ELF-1 (cell line): ENCODE measurements around the gene ADAMTS7.
A peak's percentile ranks its signal among the peaks of the same experiment; 100 is the strongest.
"Not testable (repeated sequence)": the region's sequence is repeated elsewhere in the genome, so short reads cannot be mapped to it uniquely, and the experiment has no call there.

Source experiments
- DNase-seq: peaks from one replicate; pipeline ENCODE4 v3.0.0-alpha.2; 2016; ENCODE audit warnings: low read depth, low spot score

Gene ADAMTS7

DNA sequence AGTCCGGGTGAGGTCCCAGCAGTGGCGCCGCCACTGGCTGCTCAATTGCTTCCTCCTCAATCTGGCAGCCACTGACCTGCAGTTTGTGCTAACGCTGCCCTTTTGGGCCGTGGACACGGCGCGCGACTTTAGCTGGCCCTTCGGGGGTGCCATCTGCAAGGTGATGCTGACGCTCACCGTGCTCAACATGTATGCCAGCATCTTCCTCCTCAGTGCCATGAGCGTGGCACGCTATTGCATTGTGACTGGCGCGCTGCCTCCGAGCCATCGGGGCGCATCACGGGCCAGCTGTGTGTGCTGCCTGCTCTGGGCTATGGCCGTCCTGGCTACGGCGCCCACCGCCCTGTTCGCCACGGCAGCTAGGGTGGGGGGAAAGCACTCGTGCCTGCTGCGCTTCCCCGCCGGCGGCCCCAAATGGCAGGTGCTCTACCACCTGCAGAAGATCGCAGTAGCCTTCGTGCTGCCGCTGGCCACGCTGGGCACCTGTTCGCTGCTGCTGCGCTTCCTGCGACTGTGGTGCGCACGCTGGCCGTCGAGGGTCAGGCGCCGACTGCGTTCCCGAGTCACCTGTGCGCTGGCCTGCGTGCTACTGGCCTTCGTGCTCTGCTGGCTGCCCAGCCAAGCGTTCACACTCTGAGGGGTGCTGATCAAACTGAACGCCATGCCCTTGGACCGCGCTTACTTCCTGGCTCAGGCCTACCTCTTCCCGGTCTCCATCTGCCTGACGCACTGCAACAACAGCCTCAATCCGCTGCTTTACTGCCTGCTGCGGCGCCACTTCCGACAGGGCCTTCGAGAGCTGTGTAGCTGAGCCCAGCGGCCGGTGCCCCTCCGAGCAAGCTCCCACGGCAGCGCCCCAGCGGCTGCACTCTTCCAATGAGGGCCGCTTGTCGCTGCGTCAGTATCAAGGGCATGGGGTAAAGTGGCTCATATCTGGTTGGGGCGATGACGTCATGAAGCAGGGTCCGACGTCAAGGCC, 20.3 kb upstream of the ADAMTS7 start:
- DNase-seq: no peak

DNA sequence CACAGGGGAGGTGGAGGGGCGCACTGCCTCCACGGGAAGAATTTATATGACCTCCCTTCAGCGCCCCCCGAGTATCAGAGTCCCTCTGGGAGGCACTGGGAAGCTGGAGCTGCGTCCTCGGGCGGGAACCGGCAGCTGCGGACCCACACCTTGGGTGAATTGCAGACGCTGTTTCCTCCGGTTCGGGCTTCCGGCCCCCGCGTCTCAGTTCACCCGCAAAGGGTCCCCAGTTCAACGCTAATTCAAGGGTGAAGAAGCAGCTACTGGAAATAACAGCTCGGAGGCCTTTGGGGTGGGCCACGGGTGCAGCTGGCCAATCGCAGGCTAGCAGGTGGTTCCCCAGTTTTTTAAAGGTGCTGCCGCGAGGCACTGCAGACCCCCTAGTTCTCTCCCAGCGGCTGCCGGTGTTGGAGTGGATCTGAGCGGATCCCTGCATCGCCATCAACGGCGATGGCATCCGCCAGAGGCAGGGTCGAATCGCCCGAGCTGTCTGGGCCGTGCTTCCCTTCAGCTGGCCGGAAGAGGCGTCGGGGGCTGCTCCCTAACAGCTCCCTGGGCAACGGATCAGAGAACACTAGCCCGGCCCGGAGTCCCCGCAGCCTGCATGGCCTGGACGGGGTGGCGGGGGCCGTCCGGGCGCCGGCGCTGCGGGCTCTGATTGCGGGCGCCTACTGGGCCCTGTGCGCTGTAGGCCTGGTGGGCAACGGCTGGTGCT, 19.4 kb upstream of the ADAMTS7 start:
- no peak for DNase-seq

DNA sequence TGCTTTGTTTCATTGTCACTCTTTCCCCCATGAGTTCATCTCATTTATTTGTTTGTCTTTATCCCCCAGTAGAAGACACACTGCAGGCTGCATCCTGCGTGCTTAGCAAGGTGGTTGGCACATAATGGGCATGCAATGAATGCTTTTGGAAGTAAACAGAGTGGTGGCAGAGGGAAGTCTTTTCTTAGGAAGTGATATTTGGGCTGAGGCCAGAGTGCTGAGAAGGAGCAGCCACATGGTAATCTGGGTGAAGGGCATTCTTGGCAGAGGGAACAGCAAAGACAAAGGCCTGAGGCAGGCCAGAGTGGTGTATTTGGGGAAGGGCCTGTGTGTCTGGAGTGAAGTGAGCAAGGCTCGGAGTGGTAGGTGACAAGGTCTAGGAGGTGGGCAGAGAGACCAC, 17.7 kb upstream of the ADAMTS7 start:
- no peak for DNase-seq

DNA sequence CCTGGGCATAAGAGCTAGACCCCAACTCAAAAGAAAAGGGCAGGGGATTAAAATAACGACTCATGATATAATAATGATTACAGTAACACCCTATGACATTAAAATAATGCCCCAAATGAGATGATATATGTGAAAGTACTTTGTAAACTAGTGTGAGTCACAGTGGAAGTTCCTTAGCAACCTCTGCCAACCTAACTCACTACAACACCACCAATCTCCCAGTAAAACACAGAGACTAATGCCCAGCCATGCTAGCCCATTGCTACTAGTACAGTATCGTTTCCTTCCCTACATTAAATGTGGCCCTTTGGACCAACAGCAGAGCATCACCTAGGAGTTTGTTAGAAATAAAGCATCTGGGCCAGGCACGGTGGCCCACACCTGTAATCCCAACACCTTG, 11.2 kb upstream of the ADAMTS7 start:
- no peak for DNase-seq

DNA sequence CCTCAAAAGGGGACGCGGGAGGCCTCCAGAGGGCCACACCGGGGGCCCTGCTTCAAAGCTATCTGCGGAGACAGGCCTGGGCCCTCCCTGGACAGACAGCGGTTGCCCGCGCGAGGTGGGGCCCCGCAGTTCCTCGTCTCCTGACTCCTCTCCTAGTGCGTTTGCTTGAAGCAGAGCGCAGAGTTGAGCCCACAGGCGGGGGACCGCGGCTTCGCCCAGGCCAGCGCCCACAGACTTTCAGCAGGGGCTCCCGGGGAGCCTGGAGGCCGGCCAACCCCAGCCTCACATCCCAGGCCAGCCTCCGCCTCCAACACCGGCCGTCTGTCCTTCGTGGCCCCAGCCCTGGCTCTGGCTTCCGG, 540 bp upstream of the ADAMTS7 start:
- DNase-seq: peak; percentile 49

DNA sequence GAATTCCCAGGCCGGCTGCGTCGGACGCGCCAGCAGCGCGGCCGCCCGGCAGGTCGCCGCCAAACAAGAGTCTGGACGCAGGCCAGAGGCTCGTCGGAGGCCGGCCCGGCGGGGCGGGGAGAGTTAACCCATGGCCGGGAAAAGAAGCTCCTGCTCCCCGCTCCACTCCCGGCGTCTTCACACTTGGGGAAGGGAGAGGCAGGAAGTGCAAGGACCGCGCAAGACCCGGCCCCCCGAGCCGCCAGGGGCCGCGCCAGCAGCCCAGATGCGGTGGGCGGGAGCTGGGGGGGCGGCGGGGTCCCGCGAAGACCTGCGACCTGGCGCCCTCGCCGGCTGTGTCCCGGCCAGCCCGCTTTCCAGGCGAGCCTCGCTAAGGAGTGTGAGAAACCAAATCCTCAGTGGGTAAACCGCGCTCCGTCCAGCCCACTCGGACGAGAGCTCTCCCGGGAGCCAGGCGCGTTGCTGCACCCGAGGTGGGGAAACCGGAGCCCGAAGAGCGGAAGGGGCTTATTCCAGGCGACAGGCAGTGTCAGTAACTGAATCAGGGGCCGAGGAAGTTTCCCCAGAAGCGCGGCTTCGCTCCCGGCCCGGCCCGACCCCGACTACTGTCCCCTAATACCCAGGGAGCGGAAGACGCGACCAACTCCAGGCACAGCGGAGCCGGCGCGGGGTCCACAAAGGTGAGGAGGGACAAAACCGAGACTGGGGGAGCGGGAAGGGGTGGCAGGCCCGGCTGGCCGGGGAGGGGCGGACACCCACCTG, 721 bp downstream of the ADAMTS7 start:
- peak; percentile 53 for DNase-seq

DNA sequence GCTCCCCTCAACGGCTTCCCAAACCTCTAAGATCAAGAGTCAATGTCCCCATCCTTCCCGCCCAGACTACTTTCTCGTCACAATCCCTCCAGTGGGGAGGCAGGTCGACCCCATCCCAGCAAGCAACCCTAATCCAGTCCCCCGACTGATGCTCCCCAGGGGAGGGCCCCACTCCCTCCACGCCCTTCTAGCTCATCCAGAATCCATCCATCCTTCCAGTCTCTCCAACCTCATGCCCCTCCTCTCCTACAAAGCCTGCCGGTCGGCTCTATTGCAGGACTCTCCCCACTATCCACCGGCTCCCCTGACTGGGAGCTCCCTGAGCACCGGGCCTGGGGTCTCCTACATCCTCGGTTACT, 1.3 kb downstream of the ADAMTS7 start:
- DNase-seq: no peak

DNA sequence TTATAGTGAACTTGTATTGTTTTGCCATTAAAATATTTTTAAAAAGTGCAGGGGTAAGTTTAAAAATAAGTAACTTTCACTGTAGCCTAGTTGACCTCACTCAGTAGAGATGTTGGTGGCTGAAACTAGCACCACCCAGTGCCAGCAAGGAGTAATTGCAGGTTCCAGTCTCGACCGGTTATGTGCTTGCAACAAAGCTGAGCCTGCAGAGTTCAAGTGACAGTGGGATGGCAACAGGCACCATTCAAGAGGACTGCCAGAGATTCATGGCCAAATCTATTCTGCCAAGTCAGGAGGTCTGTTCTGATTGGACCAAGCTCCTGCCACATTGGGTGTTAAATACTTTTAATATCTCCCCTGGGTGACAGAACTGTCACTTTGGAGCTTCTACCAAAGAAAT, 2.7 kb downstream of the ADAMTS7 start:
- DNase-seq: peak; percentile 80

DNA sequence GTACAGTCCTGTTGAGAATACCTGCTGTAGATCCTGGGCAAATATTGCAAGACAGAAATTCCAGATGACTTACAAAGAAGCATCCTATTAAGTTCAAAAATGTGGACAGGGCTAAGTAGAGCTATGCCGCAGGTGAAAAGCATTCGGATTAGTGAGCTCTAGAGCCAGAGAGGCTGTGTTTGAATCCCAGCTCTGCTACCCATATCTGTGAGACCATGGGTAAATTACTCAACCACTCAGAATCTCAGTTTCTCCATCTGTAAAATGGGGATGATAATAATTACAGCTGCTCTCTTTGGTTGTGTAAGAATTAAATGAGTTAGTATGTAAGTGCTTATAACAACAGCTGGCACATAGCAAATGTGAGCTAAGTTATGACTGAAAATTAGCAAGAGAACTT, 3.9 kb downstream of the ADAMTS7 start:
- no peak for DNase-seq

DNA sequence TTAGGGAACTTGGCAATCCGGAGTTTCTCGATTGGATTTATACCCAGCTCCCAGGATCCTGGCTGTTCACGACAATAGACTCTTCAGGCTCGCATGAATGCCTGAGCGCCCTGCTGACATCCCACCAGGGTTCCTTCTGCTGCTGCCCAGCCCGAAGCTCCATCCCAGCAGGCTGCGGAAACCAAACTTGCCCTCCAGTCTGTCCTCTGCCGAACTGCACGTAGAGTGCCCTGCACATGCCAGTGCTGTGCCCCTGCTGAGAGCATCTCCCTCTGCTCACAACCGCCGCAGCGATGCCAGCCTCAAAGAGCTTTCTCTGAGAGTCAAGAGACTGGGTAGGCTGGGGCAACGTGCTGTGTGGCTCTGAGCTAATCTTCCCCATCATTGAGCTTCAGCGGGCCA, 6.9 kb downstream of the ADAMTS7 start:
- peak; percentile 42 for DNase-seq

DNA sequence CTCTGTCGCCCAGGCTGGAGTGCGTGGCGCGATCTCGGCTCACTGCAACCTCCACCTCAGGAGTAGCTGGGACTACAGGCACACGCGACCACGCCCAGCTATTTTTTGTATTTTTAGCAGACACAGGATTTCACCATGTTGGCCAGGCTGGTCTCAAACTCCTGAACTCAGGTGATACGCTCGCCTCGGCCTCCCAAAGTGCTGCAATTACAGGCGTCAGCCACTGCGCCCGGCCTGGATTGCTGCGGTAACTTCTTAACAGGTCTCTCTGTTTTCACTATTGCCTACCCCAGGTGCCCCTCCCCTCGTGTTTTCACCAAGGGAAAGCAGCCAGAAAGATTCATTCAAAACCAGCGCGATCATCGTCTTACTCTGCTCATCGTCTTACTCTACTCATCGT, 10.5 kb downstream of the ADAMTS7 start:
- peak; percentile 51 for DNase-seq

DNA sequence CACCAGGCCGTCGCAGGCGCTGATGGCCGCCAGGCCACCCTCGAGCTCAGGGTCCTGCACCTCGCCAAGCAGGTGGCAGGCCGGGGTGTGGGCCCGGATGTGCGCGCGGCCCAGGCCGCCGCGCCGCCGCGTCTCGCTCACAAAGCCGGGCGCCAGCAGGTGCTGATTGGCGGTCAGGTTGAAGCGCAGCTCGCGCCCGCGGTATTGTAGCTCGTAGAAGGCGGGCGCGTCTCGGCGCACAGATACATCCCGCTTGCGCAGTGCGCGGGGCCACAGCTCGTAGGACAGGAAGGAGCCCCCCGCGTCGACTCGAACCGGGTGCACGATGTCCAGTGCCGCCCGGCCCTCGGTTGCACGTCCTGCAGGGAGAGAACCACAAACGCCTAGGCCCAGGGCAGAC, 11.1 kb downstream of the ADAMTS7 start:
- DNase-seq: peak; percentile 49

DNA sequence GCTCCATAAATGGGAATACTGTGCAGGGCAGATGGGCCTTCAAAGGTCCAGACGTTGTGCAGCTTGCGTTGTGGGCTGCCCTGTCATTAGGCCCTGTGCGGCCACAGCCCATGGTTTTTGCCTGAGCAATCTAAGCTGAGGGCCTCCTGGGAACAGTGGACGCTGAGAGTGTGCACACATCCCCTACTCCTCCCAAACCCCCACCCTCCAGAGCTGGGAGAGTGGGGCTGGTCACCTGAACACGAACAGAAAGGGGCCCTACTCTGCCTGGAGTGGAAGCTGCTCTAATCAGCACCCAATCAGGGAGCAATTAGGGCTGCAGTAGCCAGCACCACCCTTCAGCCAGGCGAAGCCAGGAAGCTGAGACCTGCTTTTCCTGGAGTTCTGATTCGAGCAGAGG, 12.2 kb downstream of the ADAMTS7 start:
- DNase-seq: not testable (repeated sequence)

DNA sequence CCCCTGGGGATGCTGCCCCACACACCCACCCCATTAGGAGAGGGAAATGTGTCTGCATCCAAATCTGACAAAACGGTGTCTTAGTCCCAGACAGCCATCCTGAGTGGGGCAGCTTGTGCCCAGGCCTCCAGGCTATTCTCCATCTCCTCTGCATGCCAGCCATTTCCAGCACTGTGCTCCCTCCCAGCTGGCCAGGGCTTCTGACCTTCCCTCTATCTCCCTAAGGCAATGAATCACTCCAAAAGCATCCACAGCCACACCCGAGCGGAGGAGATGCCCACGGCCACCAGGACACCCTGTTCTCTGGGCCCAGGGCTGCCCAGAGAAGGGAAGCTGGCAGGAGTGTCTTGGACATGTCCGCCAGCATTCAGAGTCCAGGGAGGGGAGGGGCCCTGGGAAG, 12.9 kb downstream of the ADAMTS7 start:
- DNase-seq: not testable (repeated sequence)

DNA sequence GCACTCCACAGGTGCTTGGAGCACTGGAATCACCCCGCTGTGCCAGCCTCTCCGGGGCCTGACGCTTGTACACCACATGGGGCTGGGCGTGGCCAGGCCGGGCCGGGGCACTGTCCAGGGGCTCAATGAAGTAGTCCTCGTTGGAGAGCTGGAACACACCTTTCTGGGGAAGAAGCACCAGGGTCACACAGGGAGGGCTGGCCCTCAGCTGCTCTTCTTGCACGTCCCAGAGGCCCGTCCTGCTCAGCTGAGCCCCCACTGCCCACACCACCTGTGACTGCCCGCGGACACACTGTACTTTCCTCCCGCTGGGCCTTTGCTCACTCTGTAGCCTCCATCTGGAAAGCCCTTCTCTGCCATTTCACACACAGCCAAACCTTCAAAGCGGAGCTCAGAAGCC, 13.3 kb downstream of the ADAMTS7 start:
- DNase-seq: no peak

DNA sequence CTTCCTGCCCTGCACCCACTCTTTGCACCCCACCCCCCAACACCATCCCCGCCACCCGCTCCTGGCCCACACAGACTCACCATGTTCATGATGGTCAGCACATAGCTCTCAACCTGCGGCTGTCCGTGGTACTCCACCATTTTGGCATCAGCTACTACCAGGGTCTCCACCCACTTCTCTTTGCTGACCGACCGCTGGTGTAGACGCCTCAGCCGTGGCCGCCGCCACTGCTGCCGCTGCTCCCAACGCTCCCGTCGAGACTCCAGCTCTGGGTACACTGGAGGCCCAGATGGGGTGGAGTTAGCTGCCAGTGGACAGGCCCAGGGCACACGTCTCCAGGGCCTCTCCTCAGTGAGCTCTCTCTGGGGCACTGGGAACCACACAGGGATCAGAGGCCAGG, 14.8 kb downstream of the ADAMTS7 start:
- no peak for DNase-seq

DNA sequence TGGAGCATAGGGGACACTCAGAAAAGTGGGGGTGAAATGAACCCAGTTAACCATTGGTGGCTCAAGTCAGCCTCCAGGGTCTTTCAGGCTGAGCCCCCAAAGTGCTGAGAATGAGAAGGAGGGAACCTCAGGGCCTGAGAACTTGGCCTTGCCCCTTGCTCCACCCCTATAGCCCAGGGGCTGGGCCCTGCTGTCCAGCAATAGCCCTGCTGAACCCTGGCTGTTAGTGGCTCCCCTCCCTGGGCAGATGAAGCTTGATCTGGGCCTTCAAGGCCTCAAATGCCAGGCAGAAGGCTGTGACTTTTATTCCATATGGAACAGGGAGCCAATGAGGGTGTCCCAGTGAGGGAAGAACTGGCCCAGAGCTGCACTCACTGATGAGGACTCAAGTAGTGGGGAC, 16.2 kb downstream of the ADAMTS7 start:
- no peak for DNase-seq

DNA sequence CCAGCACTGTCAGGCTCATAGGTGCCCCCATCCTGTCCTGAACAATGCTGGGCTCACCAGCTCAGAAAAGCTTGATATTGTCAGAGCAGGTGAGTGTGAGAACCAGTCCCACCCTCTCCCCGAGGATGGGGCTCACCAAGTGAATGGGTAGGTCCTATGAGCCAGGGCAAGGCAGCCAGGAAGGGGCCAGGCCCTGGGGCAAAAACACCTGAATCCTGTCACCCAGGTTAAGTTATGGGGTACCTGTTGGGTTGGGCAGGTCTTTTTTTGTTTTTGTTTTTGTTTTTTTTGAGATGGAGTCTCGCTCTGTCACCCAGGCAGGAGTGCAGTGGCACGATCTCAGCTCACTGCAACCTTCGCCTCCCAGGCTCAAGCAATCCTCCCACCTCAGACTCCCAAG, 16.8 kb downstream of the ADAMTS7 start:
- DNase-seq: not testable (repeated sequence)

DNA sequence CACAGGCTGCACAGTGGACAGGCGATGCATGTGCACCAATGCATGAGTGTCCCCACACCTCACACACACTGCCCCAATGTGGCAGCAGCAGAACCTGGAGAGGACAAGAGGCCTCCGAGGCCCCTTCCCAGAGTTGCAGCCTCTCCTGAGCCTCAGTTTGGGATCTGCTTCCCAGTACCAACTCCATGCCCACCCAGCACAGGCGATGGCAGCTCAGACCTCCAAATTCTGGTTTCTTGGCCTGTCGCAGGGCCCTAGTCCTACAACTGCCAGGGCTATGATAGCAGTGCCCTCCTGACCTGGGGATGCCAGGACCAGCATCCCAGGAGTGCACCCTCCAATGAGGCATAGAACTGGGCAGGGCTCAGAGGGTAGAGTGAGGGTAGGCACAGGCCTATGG, 19.9 kb downstream of the ADAMTS7 start:
- DNase-seq: no peak

DNA sequence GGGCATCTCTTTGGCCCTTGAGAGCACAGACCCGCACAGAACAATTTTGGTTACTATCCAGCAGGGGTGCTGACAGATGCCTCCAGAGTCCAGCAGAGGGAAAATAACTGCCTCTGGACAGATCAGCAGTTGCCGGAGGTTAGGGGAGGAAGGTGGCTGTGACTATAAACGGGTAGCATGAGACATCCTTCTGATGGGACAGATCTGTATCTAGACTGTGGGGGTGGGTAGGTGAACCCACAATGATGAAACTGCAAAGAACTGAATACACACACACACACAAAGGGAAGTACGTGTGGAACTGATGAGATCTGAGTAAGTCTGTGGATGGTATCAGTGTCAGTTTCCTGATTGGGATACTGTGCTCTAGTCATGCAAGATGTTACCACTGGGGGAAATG, 21.2 kb downstream of the ADAMTS7 start:
- no peak for DNase-seq

DNA sequence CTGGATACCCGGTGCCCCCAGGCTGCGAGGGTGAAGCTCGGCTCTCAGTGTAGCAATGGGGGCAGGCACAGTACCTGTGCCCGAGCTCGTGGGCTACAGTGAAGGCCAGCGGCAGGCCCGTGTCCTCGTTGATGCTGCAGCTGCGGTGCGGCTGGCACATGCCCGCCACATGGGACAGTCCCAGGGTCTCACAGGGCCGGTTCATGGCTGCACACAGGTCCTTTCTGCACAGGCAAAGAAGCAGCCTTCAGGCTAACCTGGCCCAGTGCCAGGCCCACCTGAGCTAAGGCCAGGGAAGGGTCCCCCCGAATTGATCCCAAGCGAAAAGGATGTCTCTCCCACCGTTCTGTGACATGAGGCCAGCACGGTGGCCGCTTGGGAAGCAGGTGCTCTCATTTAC, 21.6 kb downstream of the ADAMTS7 start:
- no peak for DNase-seq

DNA sequence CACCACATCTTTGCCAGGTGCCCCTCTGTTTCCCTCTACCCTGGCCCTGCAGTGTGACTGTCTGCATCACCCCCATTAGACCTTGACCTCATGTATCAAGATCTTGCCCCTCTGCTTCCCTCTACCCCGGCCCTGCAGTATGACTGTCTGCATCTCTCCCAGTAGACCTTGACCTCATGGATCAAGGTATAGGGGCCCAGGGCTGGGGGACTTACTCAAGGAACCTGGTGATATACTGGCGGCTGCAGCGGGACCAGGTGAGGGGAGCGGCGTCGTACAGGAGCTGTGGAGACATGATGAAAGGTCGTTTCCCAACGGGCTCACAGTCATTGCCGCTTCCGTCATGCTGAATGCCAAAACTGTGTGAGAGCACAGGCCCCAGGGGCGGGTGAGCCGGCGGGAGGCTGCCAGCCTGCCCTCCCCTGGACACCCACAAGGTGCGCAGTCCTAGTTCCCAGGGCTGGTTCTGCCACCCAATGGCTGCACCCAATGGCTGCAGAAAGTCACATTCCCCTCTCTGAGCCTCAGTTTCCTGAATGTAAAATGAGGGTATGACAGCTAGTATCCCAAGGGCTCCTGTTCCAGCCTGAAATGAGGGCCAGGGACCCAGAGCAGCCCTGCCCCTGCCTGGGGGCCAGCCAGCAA, 23.1 kb downstream of the ADAMTS7 start:
- DNase-seq: no peak
